CD4-positive, alpha-beta T cell treated with Interleukin-6 at 100 ng/mL for 8 hours (primary cell): Measurements from ENCODE around the gene EFCAB11.
A peak's percentile ranks its signal among the peaks of the same experiment; 100 is the strongest.
"Not testable (repeated sequence)": the region's sequence is repeated elsewhere in the genome, so short reads cannot be mapped to it uniquely, and the experiment has no call there.

Experiments used
- DNase-seq: peaks from one replicate; pipeline ENCODE4 v3.0.0-alpha.2; 2020; ENCODE audit warnings: mixed read lengths, low spot score

EFCAB11 gene

DNA sequence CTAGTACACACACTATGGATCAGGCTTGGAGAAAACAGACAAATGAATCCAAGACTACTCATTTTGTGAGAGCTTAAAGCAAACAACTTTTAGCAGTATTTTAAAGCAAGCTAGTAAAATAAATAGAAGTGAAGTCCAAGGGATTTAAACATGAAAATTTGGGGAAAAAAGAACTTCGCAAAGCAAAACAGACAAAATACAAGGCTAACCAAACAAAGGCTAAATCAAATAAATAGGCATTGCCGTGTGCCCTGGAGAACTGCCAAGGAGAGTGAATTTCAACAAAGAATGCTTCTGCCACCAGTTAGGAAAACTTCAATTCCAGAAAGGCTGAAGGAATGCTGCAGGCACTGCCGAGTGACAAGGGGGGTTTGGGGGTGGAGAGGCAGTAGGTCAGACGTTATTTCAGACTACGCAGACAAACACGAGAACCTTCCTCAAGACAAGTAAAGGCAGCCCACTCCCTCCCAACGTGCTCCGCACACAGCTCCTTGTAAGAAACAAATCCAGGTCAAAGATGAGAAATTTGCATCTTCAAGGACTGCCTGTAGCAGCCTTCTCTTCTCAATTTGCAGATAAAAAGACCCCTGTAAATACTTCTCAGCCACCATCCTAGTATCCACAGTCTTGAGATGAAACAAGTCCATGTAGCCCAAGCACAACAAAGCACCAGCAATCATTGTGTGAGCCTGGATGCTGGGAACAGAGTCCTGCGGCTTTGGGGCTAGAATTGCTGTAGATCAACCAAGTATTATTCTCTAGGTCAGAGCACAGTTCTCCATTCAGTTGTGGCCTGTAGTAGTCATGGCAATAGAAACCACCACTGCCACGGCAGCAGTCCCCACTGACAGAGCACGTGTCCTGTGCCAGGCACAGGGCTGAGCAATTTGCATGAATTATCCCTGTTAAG is 43.3 kb downstream of the EFCAB11 start:
- no peak for DNase-seq

DNA sequence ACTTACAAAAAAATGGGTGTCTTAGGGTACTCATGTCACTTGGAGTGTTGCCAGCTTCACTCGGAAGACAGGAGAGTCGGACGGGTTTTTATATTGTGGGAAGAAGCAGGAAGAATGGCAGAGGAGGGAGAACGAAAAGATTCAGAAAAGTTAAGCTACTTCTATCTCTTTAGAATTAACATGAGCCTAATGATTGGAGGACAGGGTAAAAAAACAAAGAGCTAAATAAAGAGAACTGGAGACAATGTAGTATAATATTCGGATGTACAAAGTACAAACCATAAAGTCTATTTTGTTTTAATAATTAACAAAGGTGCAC is 43.9 kb downstream of the EFCAB11 start:
- DNase-seq, result no peak

GRCh38 chr14:89909586-89909985 is 44.9 kb downstream of the EFCAB11 start:
- no peak for DNase-seq

DNA sequence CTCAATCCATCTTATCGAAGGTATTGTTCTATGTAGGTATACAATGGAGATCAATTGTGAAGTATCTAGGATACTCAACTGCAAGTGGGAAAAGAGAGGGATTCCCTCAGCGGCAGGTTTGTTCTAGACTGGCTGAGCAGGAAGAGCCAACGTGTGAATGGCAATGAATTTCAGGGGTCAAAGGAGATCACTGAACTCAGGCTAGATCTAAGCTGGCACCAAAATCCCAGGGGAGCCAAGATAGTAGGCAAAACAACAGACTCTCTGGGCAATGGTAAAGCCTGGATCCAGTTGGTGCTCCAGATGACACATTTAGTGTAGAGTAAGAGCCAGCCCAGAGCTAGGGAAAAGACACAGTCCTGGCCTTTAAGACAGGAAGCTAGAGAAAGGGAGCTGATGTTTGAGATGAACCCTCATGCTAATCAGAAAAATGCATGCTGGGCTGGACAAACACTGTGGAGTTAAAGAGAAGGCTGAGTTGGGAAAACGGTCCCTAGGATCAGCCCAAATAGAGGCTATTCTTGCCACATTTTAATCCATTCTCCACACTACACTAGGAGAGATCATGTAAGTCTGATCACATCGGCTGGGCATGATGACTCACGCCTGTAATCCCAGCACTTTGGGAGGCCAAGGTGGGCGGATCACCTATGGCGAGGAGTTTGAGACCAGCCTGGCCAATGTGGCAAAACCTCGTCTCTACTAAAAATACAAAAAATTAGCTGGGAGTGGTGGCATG is 45.6 kb downstream of the EFCAB11 start:
- no peak for DNase-seq

DNA sequence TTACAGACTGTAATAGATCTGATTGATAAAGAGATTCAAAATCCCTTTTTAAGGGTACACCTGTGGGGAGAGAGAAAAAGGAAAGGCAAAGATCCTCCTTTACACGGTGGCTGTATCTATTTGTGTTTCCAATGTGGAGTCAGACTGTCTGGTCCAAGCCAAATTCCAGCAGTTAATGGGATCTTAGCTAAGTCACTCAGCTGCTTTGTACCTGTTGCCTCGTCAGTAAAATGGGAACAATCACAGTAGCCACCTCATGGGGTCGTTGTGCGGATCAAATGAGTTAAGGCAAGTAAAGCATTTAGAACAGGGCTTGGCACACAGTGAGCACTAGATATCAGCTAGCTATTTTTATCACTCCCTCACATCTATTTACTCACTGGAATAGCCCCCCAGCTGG is 46.9 kb downstream of the EFCAB11 start:
- DNase-seq, result no peak

DNA sequence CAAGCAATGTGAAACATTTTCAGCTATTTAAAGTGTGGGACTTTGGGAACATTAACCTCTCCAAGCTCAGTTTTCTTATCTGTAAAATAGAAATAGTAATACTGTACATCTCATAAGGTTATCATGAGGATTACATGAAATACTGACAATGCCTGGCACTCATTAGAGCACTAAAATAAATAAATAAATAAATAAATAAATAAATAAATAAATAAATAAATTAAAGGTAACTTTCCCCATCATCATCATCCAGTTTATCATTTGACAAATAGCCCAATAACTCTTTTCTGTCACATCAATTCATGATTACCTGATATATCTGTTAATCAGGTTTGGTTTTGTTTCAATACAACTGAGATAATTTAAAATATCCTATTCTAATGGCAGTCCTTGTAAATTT is 48.5 kb downstream of the EFCAB11 start:
- DNase-seq, result no peak

DNA sequence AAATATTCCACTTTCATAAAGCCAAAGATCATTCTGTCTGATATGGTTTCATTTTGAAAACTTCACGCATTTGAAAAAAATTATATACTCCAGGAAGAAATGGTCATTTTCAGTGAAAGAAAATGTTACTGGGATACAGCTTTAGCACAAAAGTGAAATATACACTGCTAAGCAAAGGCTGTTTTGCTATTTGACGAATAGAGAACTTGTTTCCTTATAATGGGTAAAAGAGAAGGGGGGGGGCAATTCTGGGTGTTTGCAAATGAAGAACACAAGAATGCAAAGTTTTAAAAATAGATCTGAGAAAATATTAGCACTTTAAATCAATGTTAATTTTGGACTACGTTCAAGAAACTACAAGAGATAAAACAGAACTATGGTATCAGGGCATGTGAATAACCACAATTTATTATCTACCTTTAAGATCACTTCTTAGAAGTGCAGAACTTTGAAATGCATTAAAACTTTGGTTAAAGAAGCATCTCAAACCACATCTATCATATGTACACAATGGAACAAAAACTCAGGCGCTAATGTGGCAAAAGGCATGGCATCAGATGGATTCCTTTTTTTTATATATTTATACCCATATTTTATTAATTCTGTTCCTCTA is 51.1 kb downstream of the EFCAB11 start:
- DNase-seq, result no peak

GRCh38 chr14:89902881-89903280 is 51.6 kb downstream of the EFCAB11 start:
- no peak for DNase-seq

DNA sequence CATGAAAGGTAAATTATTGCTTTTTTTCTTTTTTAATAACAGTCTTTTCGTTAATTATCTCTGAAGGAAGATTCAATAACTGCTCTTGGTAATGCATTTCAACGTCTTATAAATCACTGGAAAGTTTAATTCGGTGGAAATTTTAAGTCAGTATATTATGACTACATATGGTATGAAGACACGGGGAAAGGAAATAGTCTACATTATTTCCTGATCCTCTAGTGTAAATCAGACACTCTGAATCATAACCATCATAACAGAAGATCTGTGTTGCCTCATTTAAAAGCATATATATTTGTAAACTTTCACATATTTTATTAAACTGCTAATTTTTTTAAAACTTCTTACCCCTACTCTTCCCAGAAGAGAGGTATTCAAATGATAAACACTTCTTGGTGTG is 53.7 kb downstream of the EFCAB11 start:
- DNase-seq, result no peak

DNA sequence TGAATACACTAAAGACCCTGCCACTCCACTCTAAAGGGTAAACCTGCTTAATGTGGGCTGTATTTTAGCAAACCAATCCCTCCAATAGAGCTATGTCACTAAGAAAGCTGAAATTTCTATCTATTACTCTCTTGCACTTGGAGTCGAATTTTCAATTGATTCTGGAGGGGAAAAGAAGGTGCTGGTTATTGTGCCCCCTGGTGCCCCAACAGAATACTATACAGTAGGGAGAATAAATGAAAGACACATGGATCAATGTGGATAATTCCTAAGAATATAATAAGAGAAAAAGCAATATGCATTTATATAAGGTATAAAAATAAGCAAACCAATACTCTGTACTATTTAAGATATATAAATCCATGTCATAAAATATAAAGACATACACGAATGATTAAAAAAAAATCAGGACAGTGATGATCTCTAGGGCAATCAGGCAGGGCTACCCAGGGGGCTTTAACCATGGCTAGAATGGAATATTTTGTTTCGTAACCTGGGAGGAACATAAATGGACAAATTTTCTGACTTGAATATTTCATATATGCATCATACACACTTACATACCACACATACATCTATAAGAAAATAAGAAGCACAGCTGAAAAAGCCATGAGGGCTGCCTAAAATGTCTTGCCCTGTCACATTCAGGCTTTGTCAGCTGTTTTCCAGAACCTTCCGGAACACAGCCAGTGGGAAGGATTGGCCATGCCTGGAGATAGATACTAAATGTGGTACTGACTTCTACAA is 54.4 kb downstream of the EFCAB11 start:
- peak; percentile 2 for DNase-seq

DNA sequence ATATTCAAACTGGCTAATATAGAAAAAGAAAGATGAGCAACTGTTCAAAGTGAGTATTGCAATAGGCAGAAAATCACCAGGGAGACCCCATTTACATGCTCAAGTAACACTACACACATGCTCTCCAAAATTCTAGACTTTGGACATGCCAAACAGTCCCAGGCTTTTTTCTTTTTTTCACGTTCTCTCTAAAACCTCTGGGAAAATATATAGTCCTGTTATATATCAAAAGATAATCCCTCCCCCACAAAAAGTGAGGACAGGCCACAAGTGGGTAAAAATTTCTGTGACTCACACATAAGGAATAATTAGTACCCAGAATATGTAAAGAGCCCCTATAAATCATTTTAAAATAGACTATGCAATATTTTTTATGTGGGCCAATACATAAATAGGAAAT is 55.2 kb downstream of the EFCAB11 start:
- DNase-seq, result no peak

DNA sequence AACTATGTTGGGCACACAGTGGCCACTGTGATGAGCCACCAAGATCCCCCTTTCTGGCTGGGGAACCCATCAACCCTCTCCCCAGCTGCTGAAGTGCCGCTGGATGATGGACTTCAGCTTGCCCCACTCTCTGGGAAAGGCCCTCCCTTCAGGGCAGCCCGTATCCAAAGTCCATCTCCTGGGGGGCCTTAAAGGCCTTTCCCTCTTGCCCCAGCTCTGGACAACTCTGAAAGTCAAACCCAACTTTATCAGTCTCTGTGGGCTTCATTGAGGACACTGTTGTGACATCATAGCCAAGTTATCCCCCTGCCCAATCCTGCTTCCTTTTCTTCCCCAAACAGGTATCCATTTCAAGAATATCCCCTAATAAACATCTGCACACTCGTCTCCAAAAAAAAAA is 61.1 kb downstream of the EFCAB11 start:
- DNase-seq, result not testable (repeated sequence)

DNA sequence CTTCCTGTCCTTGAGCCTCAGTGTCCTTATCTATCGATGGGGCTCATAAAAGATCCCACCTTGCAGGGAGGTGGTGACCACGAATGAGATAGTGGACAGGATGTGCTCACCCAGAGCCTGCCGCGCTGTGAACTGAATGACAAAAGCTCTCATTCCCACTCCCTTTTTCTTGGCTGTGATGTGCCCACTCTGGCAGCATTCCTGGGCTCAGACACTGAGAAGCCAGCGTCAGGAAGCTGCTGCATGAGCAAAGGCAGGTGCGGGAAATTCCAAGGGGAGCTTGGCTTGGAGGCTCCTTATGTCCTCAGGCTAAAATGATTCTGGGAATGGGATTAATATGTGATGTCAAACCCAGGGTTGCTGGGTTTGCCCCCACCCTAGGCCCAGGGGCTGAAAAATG is 61.6 kb downstream of the EFCAB11 start:
- DNase-seq, result no peak

- DNase-seq, result not testable (repeated sequence)
Observed at GRCh38 chr14:89891721-89892120, 62.8 kb downstream of the EFCAB11 start.

GRCh38 chr14:89891055-89891454 is 63.5 kb downstream of the EFCAB11 start:
- no peak for DNase-seq

DNA sequence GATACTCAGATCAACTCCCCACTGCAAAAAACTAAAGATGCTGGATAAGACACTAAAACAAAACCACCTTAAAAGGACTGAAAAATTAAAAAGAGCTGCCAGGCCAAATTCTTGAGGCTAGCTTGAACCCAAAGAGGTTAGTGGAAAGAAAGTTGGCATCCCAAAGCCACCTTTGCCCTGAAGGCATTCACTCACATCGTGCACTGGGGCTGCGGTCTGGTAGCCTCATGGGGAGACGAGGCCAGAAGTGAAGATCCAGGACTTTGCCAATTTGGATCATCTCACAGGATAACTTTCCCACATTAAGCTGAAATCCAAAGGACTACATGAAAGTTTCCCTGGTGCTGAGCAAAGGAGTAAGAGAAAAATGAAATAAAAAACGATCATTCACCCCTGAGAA is 63.9 kb downstream of the EFCAB11 start:
- no peak for DNase-seq

- no peak for DNase-seq
Observed at GRCh38 chr14:89889626-89890025, 64.9 kb downstream of the EFCAB11 start.

DNA sequence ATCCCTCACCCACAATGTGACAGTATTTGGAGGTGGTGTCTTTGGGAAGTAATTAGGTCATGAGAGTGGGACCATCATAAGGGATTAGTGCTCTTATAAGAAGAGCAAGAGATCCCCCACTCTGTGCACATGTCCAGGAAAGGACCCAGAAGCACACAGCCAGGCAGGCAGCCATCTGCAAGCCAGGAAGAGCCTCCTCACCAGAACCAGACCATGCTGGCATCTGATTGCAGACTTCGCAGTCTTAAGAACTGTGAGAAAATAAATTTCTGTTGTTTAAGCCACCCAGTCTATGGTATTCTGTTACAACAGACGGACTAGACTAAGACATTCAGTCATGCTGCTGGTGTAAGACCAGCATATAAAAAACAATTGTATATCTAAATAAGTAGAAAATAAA is 69.8 kb downstream of the EFCAB11 start:
- no peak for DNase-seq

GRCh38 chr14:89881839-89882238 is 72.7 kb downstream of the EFCAB11 start:
- no peak for DNase-seq

DNA sequence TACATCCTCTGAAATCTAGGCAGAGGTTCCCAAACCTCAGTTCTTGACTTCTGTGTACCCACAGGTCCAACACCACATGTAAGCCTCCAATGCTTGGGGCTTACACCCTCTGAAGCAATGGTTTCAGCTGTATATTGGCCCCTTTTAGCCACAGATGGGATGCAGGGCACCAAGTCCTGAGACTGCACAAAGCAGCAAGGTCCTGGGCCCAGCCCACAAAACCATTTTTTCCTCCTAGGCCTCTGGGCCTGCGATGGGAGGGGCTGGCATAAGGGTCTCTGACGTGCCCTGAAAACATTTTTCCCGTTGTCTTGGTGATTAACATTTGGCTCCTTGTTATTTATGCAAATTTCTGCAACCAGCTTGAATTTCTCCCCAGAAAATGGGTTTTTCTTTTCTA is 80.4 kb downstream of the EFCAB11 start:
- DNase-seq, result not testable (repeated sequence)

- no peak for DNase-seq
Observed at GRCh38 chr14:89870316-89870715, 84.2 kb downstream of the EFCAB11 start.

- no peak for DNase-seq
Observed at GRCh38 chr14:89869606-89870005, 84.9 kb downstream of the EFCAB11 start.
